GM21447 (cell line): ENCODE data around the gene SIAH2.
A peak's percentile ranks its signal among the peaks of the same experiment; 100 is the strongest.

Experiments
- ATAC-seq: cut with Tn5 transposase; IDR thresholded peaks from one replicate; pipeline ENCODE4 v1.9.1; 2021; ENCODE audit not compliant: unreplicated experiment

SIAH2 gene

GRCh38 chr3:150749255-150749654, 13.7 kb downstream of the SIAH2 start:
- ATAC-seq, result no peak

GRCh38 chr3:150748684-150749047, 14.3 kb downstream of the SIAH2 start:
- no peak for ATAC-seq

DNA sequence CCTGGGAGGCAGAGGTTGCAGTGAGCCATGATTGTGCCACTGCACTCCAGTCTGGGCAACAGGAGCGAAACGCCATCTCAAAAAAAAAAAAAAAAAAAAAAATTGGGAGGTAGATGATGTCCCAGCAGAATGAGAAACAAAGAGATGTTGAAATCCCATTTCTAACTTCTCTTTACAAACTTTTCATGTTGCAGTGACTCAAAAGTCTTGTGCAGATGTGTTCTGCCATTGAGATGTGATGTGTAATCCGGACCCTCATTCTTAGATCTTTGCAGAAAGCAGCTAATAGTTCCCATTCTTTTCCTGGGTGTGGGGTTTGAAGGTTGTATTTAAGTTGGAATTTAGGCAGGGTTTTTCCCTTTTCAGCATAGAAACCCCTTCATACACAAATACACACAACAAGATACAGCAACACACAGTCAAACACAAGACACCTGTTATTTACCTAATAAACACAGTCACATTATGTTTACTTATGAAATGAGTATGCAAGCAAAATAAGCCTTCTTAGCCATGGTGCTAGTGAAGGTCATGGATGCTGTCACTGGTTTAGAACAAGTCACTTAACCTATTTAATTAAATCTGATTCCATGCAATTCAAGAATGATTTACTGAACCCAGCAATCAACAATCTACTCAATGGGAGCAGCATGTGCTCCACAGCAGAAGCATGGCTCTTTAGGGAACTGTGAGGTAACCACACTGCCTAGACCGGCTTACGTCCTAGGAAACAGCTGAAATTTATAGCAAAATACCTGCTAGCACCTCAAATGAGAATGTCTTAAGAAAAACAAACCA, 14.9 kb downstream of the SIAH2 start:
- no peak for ATAC-seq

- ATAC-seq, result no peak
These were observed 16.0 kb downstream of the SIAH2 start for GRCh38 chr3:150746791-150747590.

DNA sequence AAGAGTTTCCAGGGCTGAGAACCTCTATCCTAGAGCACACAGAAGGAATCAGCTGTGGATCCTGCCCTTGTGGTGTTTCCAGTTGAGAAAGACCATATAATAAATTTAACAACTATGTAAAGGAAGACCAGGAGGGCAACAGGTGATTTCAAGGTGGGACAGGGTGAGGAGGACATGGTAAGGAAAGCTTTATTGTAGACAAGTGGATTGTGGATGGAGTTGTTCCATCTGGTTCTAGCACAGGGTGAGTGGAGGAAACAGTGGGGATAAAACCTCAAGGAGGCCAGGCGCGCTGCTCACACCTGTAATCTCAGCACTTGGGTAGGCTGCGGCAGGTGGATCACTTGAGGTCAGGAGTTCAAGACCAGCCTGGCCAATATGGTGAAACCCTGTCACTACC, 17.1 kb downstream of the SIAH2 start:
- ATAC-seq, result no peak

- no peak for ATAC-seq
These were observed 18.1 kb downstream of the SIAH2 start for GRCh38 chr3:150744919-150745211.

DNA sequence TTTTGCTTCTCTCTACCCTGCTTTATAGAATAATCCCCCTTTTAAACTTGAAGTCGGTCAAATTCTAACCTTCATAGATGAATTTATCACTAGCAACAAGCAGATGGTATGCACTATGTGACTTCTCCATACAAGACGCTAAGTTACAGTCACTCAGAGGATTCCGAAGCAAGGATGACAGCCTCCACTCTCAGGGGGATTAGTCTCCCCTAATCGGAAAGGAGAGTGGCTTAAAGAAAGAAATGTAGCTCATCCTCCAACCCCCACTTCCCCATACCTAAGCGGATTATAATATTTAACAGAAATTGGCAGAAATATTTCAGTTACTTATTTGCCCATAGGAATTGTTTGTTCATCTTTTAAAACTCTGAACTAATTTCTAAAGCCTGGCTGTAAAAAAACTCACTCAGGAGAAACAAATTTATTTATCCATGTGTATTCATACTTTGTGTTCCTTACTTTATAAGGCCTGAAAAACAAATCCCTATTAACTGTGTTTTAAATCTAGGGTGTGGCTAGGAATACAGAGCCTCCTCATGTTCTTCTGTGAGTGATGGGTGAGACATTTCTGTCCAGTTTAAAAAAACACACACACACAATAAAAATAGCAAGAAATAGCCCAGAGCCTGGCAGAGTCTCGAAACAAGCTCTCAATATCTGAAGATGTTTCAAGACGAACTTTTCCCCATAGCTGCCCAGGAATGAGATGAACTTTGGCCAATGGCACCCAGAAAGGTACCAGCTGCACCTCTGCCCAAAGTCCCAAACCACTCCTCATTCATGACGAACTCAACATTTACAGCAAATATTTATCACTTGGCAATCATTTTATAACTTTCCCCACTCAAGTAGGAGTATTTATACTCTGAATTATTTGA, 18.7 kb downstream of the SIAH2 start:
- no peak for ATAC-seq

- no peak for ATAC-seq
These were observed 19.5 kb downstream of the SIAH2 start for GRCh38 chr3:150743508-150743907.

GRCh38 chr3:150742679-150743078, 20.3 kb downstream of the SIAH2 start:
- no peak for ATAC-seq

- no peak for ATAC-seq
These were observed 20.8 kb downstream of the SIAH2 start for GRCh38 chr3:150742141-150742523.

- ATAC-seq, result no peak
These were observed 21.4 kb downstream of the SIAH2 start for GRCh38 chr3:150741497-150742140.

DNA sequence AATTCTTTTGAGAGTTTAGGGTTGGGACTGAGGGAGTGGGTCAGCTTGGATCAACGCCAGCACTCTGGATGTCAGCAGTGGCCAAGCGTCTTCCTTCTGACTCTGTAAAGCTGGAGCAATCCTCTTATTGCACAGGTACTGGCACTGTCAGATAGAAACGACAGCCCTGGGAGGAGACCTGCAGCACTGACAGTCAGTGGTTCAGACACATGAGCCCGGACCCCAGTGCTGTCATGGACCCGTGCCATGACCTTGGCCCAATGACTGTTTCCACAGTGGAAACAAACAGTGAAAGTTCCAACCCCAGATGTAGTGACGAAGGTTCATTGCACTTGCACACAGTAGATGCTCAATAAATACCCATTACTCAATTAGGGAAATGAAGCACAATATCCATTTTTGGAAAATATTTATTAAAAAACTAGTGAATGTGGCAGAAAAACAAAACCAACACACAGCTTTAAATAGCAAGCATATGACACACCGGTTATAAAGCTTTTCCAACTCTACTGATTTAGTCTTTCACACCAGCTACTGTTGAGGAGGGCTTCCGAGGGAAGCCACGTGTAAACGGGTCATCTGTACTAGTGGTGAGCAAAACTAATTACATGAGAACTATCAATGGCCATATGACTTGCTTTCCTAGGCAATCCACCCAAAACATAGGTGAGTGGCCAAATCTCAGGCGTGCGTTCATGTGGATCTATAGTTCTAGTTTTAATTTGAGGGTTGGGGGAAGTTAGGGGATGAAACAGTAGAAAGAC, 22.1 kb downstream of the SIAH2 start:
- no peak for ATAC-seq

GRCh38 chr3:150739877-150740645, 22.9 kb downstream of the SIAH2 start:
- ATAC-seq, result peak; percentile 29

- ATAC-seq, result peak; percentile 30
These were observed 23.6 kb downstream of the SIAH2 start for GRCh38 chr3:150739200-150739863.

- ATAC-seq, result no peak
These were observed 24.3 kb downstream of the SIAH2 start for GRCh38 chr3:150738688-150739087.

- ATAC-seq, result peak; percentile 45
These were observed 24.9 kb downstream of the SIAH2 start for GRCh38 chr3:150737874-150738679.

DNA sequence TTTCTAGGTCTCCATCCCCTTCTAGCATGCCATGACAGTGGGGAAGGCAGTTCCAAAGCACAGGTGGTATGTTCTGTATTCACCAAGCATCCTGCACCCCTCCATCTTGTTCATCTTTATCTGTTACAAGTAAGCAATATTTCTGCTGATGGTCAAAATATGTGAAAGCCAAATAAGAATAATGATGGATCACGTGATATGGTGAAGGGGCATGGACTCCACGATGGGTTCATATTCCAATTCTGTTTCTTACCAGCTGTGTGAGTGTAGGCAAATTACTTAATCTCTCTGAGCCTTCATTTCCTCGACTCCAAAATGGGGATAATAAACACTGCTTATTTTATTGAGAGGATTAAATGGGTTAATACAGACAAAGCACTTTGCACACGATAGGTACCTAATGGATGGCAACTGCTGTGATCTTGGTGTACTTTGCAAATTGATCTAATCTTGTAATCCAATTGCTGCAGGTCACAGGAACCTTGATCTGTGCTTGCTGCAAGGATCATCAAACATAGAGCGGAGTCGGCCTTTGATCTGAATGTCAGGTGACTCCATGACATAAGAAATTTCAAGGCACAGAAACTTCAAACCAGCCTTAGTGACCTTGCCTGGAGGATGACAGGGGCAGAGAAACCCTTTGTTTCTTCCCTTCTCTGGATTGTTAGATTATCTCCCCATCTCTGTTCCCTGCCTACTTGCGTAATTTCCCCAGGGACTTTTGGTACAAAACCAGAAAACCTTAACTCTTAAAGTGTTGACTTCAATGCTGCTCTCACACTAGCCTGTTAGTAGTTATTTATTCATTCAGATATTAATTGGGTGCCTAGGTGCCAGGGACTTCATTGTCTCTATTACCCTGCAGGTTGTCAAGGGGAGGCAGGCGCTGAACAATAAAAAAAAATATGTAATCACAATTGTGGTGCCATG, 25.8 kb downstream of the SIAH2 start:
- no peak for ATAC-seq
